Liver (tissue), 4 donors: ENCODE results near the gene NIT2. TPM values are rescaled to one million over a fixed set of nuclear protein-coding genes. Genes with fewer than 3 reads are reported as not detected.

Experiments used
- polyA plus RNA-seq, 2 donors: library from polyadenylated mRNA; stranded (reverse) in 1 of 2; unstranded in 1 of 2; fragments of 200-250 nt in 1 of 2; fragments of >200 nt in 1 of 2; fragmentation: Nextera tagmentation in 1 of 2; extraction: Ambion mirVana in 1 of 2; gene quantifications; one replicate each; pipeline versions ENCODE4 v1.2.1 to v1.2.3, GENCODE V29; 2013 to 2015
- total RNA-seq, 2 donors: library from RNA; depleted of rRNA; stranded (reverse); fragments of >200 nt; gene quantifications; one replicate each; pipeline ENCODE4 v1.2.3, GENCODE V29; 2014
- donor health status: healthy.
- donor health status: healthy.
- donor health status: healthy.

The NIT2 gene
- total and polyA plus RNA-seq, 4 donors, result 32.4 to 243 (median 55.3) TPM

Other genes starting within 250 kb of the NIT2 start
- gene FILIP1L, start 220.3 kb upstream of the NIT2 start, total RNA-seq, result 1 to 10 TPM; 1.4 to 6.5 TPM
- gene FILIP1L, start 220.3 kb upstream of the NIT2 start, polyA plus RNA-seq, result 1 to 10 TPM; 1.4 to 2.3 TPM
- gene TBC1D23, start 73.8 kb upstream of the NIT2 start, total RNA-seq, result 10 to 100 TPM; 24.0 to 30.3 TPM
- gene TBC1D23, start 73.8 kb upstream of the NIT2 start, polyA plus RNA-seq, result 10 to 100 TPM in 1 of 2 donors, 1 to 10 TPM in 1; 8.7 to 11.5 TPM
- gene TOMM70, start 66.3 kb downstream of the NIT2 start, total RNA-seq, result 10 to 100 TPM; 39.5 to 55.8 TPM
- 10 to 100 TPM; 16.7 to 25.7 TPM for gene TOMM70, start 66.3 kb downstream of the NIT2 start, polyA plus RNA-seq
- 1 to 10 TPM; 1.9 to 4.7 TPM for gene LNP1, start 66.8 kb downstream of the NIT2 start, total RNA-seq
- 1 to 10 TPM; 1.1 to 1.2 TPM for gene LNP1, start 66.8 kb downstream of the NIT2 start, polyA plus RNA-seq
- 10 to 100 TPM in 1 of 2 donors, 1 to 10 TPM in 1; 7.1 to 36.0 TPM for gene TMEM45A, start 157.9 kb downstream of the NIT2 start, total RNA-seq
- gene TMEM45A, start 157.9 kb downstream of the NIT2 start, polyA plus RNA-seq, result 10 to 100 TPM; 54.3 to 65.8 TPM